H1 (cell line): ENCODE results near the gene ALG5. TPM values are rescaled to one million over a fixed set of nuclear protein-coding genes. Genes with fewer than 3 reads are reported as not detected.

Experiments
- CTCF ChIA-PET: fragments of 300-600 bp; sonication (Branson Sonifier 250); formaldehyde crosslinking; loops from one replicate; lab custom pipeline; 2021; ENCODE audit not compliant: partially characterized antibody; lab: Charles Lee
- POLR2A ChIA-PET: fragments of 300-600 bp; sonication (Branson Sonifier 250); formaldehyde crosslinking; loops from one replicate; lab custom pipeline; 2021; ENCODE audit warnings: inconsistent platforms; ENCODE audit not compliant: partially characterized antibody; lab: Charles Lee
- DNase-seq, 2 experiments: peaks; one replicate each; pipeline versions ENCODE4 v3.0.0 to v3.0.0-alpha.2; 2010 to 2022; ENCODE audit warnings: low spot score in 2 of 2, low read depth in 1 of 2, mixed read lengths in 1 of 2
- FAIRE-seq: peaks from 2 replicates; lab custom pipeline; 2011; peaks lifted over from hg19 to GRCh38; lab: Jason Lieb, UNC
- H2AFZ ChIP-seq: 2 replicates; pipeline ENCODE4 v1.8.1; 2012; ENCODE audit warnings: low read length, inconsistent platforms
- H2AK5ac ChIP-seq: 2 replicates; pipeline ENCODE4 v1.6.1; 2013; ENCODE audit warnings: low read depth, low read length
- H2BK120ac ChIP-seq: replicated peaks from 2 replicates; pipeline ENCODE3; 2013; ENCODE audit warnings: low read depth, low read length, inconsistent platforms
- H2BK12ac ChIP-seq: 2 replicates; pipeline ENCODE4 v1.6.1; 2013; ENCODE audit warnings: low read depth, low read length
- H2BK15ac ChIP-seq: 2 replicates; pipeline ENCODE4 v1.6.1; 2013; ENCODE audit warnings: low read length
- H2BK20ac ChIP-seq: 2 replicates; pipeline ENCODE4 v1.6.1; 2013; ENCODE audit warnings: low read length
- H2BK5ac ChIP-seq: 2 replicates; pipeline ENCODE4 v1.6.1; 2013; ENCODE audit warnings: low read depth, low read length
- H3K14ac ChIP-seq: 2 replicates; pipeline ENCODE4 v1.6.1; 2013; ENCODE audit warnings: inconsistent platforms; ENCODE audit not compliant: insufficient read length
- H3K18ac ChIP-seq: 2 replicates; pipeline ENCODE4 v1.6.1; 2013; ENCODE audit warnings: low read length; ENCODE audit errors: extremely low read depth
- H3K23ac ChIP-seq: 2 replicates; pipeline ENCODE4 v1.6.1; 2013; ENCODE audit warnings: inconsistent platforms; ENCODE audit not compliant: insufficient read length
- H3K23me2 ChIP-seq: 2 replicates; pipeline ENCODE4 v1.6.1; 2013; ENCODE audit warnings: low read depth, low read length
- H3K27ac ChIP-seq: 2 replicates; pipeline ENCODE4 v1.6.1; 2011; ENCODE audit warnings: low read depth, low read length, inconsistent platforms
- H3K27me3 ChIP-seq, 4 experiments: replicated peaks in 1 of 4; 1 replicate in 1 of 4; 2 replicates in 3 of 4; pipeline versions ENCODE4 v1.6.1 to v1.8.1; 2011 to 2013; ENCODE audit warnings: low read length in 3 of 4, mild to moderate bottlenecking in 3 of 4, inconsistent platforms in 2 of 4, mixed read lengths in 2 of 4, moderate library complexity in 1 of 4; ENCODE audit not compliant: control insufficient read depth in 3 of 4, insufficient read depth in 3 of 4; ENCODE audit errors: extremely low read depth in 1 of 4
- H3K36me3 ChIP-seq, 4 experiments: 2 replicates each; pipeline versions ENCODE4 v1.6.1 to v1.8.1; 2011 to 2013; ENCODE audit warnings: mild to moderate bottlenecking in 4 of 4, low read length in 3 of 4, moderate library complexity in 2 of 4, control low read depth in 1 of 4, inconsistent platforms in 1 of 4; ENCODE audit not compliant: insufficient read depth in 4 of 4, control insufficient read depth in 2 of 4
- H3K4ac ChIP-seq: replicated peaks from 2 replicates; pipeline ENCODE3; 2013; ENCODE audit warnings: low read length, low read depth, mixed read lengths, inconsistent platforms; ENCODE audit not compliant: insufficient read length
- H3K4me1 ChIP-seq, 4 experiments: replicated peaks in 1 of 4; 1 replicate in 1 of 4; 2 replicates in 3 of 4; pipeline versions ENCODE4 v1.6.1 to v1.8.1; 2011 to 2013; ENCODE audit warnings: low read length in 3 of 4, inconsistent platforms in 2 of 4, mixed read lengths in 1 of 4; ENCODE audit not compliant: insufficient read depth in 4 of 4, control insufficient read depth in 3 of 4
- H3K4me2 ChIP-seq, 2 experiments: 2 replicates each; pipeline versions ENCODE4 v1.6.1 to v1.8.1; 2011 to 2013; ENCODE audit warnings: low read depth in 2 of 2, low read length in 2 of 2, control low read depth in 1 of 2, inconsistent platforms in 1 of 2, mild to moderate bottlenecking in 1 of 2; ENCODE audit not compliant: insufficient read depth in 1 of 2
- H3K4me3 ChIP-seq, 4 experiments: fragments of 200-600, 300-600 bp in 1 of 4; sonication (generic), shearing (Covaris generic), sonication (Bioruptor Twin) in 1 of 4; 2 replicates each; pipeline versions ENCODE4 v1.5.1 to v1.8.1; 2011 to 2016; ENCODE audit warnings: low read length in 4 of 4, low read depth in 3 of 4, control low read depth in 2 of 4, inconsistent platforms in 2 of 4, mild to moderate bottlenecking in 2 of 4, mixed read lengths in 1 of 4, moderate library complexity in 1 of 4; ENCODE audit not compliant: insufficient read depth in 2 of 4; ENCODE audit errors: extremely low read depth in 1 of 4
- H3K56ac ChIP-seq: replicated peaks from 2 replicates; pipeline ENCODE3; 2013; ENCODE audit warnings: low read depth, mild to moderate bottlenecking, mixed read lengths, low read length, inconsistent platforms; ENCODE audit not compliant: insufficient read length
- H3K79me1 ChIP-seq: 2 replicates; pipeline ENCODE4 v1.6.1; 2013; ENCODE audit warnings: low read depth, low read length, control low read depth
- H3K79me2 ChIP-seq, 2 experiments: 2 replicates each; pipeline versions ENCODE4 v1.6.1 to v1.8.1; 2012 to 2013; ENCODE audit warnings: low read length in 2 of 2, mild to moderate bottlenecking in 2 of 2, inconsistent platforms in 1 of 2; ENCODE audit not compliant: insufficient read depth in 2 of 2, control insufficient read depth in 1 of 2
- H3K9ac ChIP-seq, 4 experiments: replicated peaks in 1 of 4; 1 replicate in 1 of 4; 2 replicates in 3 of 4; pipeline versions ENCODE4 v1.6.1 to v1.8.1; 2011 to 2013; ENCODE audit warnings: low read depth in 3 of 4, low read length in 3 of 4, control low read depth in 2 of 4, mild to moderate bottlenecking in 2 of 4, moderate library complexity in 2 of 4, inconsistent platforms in 1 of 4; ENCODE audit errors: extremely low read depth in 1 of 4
- H3K9me3 ChIP-seq, 2 experiments: 2 replicates each; pipeline versions ENCODE4 v1.6.1 to v1.8.1; 2012 to 2013; ENCODE audit warnings: mild to moderate bottlenecking in 2 of 2, moderate library complexity in 2 of 2, control low read depth in 1 of 2, inconsistent platforms in 1 of 2, low read depth in 1 of 2, low read length in 1 of 2, mixed read lengths in 1 of 2; ENCODE audit not compliant: insufficient read depth in 2 of 2
- H4K20me1 ChIP-seq, 2 experiments: replicated peaks in 1 of 2; 2 replicates each; pipeline versions ENCODE3 to v1.8.1; 2011 to 2013; ENCODE audit warnings: inconsistent platforms in 2 of 2, low read length in 2 of 2, mild to moderate bottlenecking in 1 of 2; ENCODE audit not compliant: insufficient read depth in 2 of 2, control insufficient read depth in 1 of 2
- H4K5ac ChIP-seq: 2 replicates; pipeline ENCODE4 v1.6.1; 2013; ENCODE audit warnings: low read length, low read depth, mixed read lengths, inconsistent platforms; ENCODE audit not compliant: insufficient read length
- H4K8ac ChIP-seq: 2 replicates; pipeline ENCODE4 v1.8.0; 2013; ENCODE audit warnings: mild to moderate bottlenecking, moderate library complexity, low read length, inconsistent platforms; ENCODE audit not compliant: insufficient read depth; ENCODE audit errors: extremely low read depth
- H4K91ac ChIP-seq: replicated peaks from 2 replicates; pipeline ENCODE3; 2013; ENCODE audit warnings: low read length, mixed read lengths, inconsistent platforms; ENCODE audit not compliant: insufficient read length
- CTBP2 ChIP-seq: IDR thresholded peaks from 2 replicates; pipeline ENCODE4 v1.7.0; 2011; ENCODE audit warnings: borderline replicate concordance, mild to moderate bottlenecking, moderate library complexity, mixed read lengths, low read length; ENCODE audit not compliant: insufficient read depth, insufficient read length
- WGBS, 2 experiments: shearing (Covaris generic) in 1 of 2; methylation state at CpG; one replicate each; pipeline versions ENCODE4 v1.1.6 to v1.1.7; 2013 to 2015; ENCODE audit warnings: low lambda C conversion rate in 2 of 2, mixed read lengths in 2 of 2, inconsistent platforms in 1 of 2, low coverage in 1 of 2, missing lambda C conversion rate in 1 of 2; ENCODE audit not compliant: insufficient replicate concordance in 2 of 2, insufficient coverage in 1 of 2, insufficient read length in 1 of 2; ENCODE audit errors: extremely low coverage in 1 of 2, missing lambda C conversion rate in 1 of 2; 5-methylcytosine and 5-hydroxymethylcytosine counted together
- polyA plus RNA-seq, 7 experiments: library from polyadenylated mRNA; depleted of rRNA in 3 of 7; stranded (reverse) in 5 of 7; unstranded in 2 of 7; fragments of >200 nt in 5 of 7; fragments of 200-250 nt in 2 of 7; gene quantifications; 1 replicate in 5 of 7; 2 replicates in 1 of 7; 4 replicates in 1 of 7; pipeline versions ENCODE4 v1.2.1 to v1.2.3, GENCODE V29; 2011 to 2013; ENCODE audit warnings: missing spikeins in 2 of 7, mixed read lengths in 2 of 7
- total RNA-seq: library from RNA; stranded (reverse); fragmentation: NEBNext Ultra II Directional; extraction: Animal tissue kit (Norgen Biotek cat#: 25700); gene quantifications from 2 replicates; pipeline ENCODE4 v1.2.1, GENCODE V29; 2021

The ALG5 gene
- total and polyA plus RNA-seq, 2 of the 8 experiments (the other 6 are each of a cell fraction or from before 2014, with no cell fraction given), result 15.0 to 24.3 TPM

DNA sequence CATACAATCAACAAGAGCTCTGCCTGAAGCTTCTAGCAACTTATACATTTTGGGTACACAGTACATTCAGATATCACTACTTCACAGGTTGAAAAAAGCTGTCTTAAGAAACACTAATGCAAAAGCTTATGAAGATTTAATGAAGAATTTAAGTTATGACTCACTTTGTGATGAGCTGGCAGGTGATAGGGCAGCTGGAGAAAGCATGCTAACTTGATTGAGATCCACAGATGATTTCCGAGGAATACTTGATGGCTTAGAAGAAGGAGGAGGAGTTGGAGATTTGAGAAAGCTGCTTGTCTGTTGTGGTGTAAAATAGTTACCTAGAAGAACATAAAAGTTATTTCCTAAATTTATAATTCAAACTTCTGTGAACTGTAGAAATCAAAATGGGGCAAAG lies 24.7 kb upstream of the ALG5 start:
- no peaks in the 10 kb centered on the region for H3K79me2 ChIP-seq
- H2BK120ac ChIP-seq, result no peak overlapping the region
- no peak overlapping the region for H3K4me3 ChIP-seq
- H3K9ac ChIP-seq, result no peak overlapping the region
- no peak overlapping the region for H2AFZ ChIP-seq
- H3K9me3 ChIP-seq, result no peaks in the 10 kb centered on the region
- H4K20me1 ChIP-seq, result peaks cover 0 to 2% of the 10 kb centered on the region in 2 experiments
- CTCF ChIA-PET, result no interaction called here
- TF ChIP-seq CTBP2, result no peak
- H3K18ac ChIP-seq, result no peak overlapping the region
- POLR2A ChIA-PET, result interaction anchor here (1.0 to 3.3 kb wide), 3 partner anchors 13 to 25 kb away, joined by 3 to 10 read pairs (median 4); partner anchors contain the start of gene ALG5
- no peak overlapping the region for H2BK12ac ChIP-seq
- H3K14ac ChIP-seq, result no peak overlapping the region
- no peak overlapping the region for H3K56ac ChIP-seq
- no peak overlapping the region for H2BK15ac ChIP-seq
- 95% methylated on average over 1 of the region's 1 CpG; no CpG with 5 or more reads in 1 of the 2 experiments for WGBS, 2 experiments
- H2BK20ac ChIP-seq, result no peak overlapping the region
- DNase-seq (no peak), FAIRE-seq (no peak)
- H3K4me2 ChIP-seq, result no peak overlapping the region
- no peak overlapping the region for H4K8ac ChIP-seq
- no peaks in the 10 kb centered on the region for H3K27me3 ChIP-seq
- no peak overlapping the region for H4K91ac ChIP-seq
- H3K79me1 ChIP-seq, result no peaks in the 10 kb centered on the region; the same call in 1 of the 2 replicates
- H3K36me3 ChIP-seq, result peaks cover 14 to 94% (median 40%) of the 10 kb centered on the region in 4 experiments
- no peak overlapping the region for H3K23ac ChIP-seq
- no peaks in the 10 kb centered on the region for H3K4me1 ChIP-seq
- H3K4ac ChIP-seq, result no peak overlapping the region
- H2AK5ac ChIP-seq, result no peak overlapping the region
- H3K27ac ChIP-seq, result no peak overlapping the region
- no peak overlapping the region for H2BK5ac ChIP-seq
- H3K23me2 ChIP-seq, result no peaks in the 10 kb centered on the region
- H4K5ac ChIP-seq, result no peak overlapping the region
